NCI-H345 treated with DMSO at 0.1 percent for 48 hours (cell line): ENCODE measurements around the gene PTPRN2.
"Not testable (repeated sequence)": the region's sequence is repeated elsewhere in the genome, so short reads cannot be mapped to it uniquely, and the experiment has no call there.

ENCODE experiments used
- DNase-seq: peaks from one replicate; lab custom pipeline; 2025; ENCODE audit not compliant: unreplicated experiment; lab: John Stamatoyannopoulos, UW

The PTPRN2 gene

DNA sequence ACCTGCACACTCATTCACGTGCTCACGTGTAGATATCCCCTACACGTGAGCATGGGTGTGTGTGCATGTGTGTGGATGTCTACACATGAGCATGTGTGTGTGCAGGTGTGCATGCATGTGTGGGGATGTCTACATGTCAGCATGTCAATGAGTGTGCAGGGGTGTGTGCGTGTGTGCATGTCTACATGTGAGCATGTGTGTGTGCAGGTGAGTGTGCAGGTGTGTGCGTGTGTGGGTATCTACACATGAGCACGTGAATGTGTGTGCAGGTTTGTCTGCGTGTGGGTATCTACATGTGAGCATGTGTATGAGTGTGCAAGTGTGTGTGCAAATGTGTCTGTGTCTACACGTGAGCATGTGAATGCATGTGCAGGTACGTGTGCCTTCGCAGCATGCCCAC lies 274.8 kb downstream of the PTPRN2 start:
- DNase-seq = no peak

DNA sequence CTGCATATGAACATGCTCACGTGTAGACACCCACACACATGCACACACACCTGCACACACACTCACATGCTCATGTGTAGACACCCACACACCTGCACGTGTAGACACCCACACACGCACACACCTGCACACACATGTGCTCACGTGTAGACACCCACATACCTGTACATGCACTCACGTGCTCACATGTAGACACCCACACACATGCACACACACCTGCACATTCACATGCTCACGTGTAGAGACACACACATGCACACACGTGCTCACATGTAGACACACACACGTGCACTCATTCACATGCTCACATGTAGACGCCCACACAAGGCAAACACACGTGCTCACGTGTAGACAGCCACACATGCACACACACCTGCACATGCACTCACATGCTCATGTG lies 275.8 kb downstream of the PTPRN2 start:
- DNase-seq = no peak

GRCh38 chr7:158310924-158311666 lies 276.5 kb downstream of the PTPRN2 start:
- DNase-seq = no peak

GRCh38 chr7:158309868-158310763 lies 277.5 kb downstream of the PTPRN2 start:
- no peak for DNase-seq

- no peak for DNase-seq
Measured at GRCh38 chr7:158308001-158308400, 279.6 kb downstream of the PTPRN2 start.

GRCh38 chr7:158304072-158304471 lies 283.6 kb downstream of the PTPRN2 start:
- DNase-seq = not testable (repeated sequence)

DNA sequence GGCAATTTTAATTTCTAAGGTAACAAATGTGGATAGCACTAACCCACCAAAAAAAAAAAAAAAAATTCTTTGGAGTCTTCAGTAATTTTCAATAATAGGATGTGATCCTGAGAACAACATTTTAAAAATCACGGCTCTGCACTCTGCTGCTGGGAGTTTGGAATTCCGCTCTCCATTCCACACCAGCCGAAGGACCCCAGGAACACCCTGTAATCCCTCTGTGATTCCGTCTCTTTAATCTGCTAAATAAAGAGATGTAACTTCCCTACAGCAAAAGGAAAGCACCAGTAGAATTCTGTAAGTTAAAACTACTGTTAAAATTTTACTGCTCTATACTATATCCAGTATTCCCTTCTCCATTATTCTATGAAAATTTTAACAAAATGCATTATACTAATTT lies 284.5 kb downstream of the PTPRN2 start:
- DNase-seq = no peak

DNA sequence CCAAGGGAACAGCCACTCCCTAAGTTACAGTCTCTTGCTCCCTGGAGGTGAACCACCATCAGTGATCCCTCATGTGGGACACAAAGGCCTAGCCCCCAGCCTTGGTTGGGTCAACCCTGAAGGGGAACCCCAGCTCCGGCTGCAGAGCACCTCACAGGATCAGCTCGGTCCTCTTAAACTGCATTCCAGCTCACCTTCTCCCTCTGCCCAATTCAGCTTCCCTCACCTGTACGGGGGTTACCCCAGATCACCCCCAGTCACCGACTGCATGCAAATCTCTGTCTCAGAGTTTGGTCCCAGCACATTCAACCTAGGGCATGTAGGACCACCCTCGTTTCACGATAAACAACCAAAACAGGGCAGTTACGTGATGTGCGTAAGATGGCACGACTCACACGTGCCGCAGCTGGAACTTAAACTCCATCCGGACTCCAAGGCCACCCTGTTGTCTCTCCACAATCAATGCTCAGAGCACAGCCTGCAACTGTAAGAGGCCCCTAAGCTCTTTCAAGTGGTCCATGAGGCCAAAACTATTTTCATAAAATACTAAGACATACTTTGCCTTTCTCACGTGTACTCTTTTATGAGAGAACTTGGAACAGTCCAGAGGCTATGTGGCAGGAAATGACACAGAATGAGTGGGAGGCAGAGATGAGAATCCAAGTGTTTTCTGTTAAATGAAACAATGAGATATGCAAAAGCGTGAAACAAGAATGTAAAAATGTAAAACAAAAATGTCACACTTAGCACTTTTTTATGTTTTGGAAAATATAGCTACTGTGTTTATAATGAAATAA lies 285.2 kb downstream of the PTPRN2 start:
- no peak for DNase-seq

GRCh38 chr7:158301207-158301606 lies 286.4 kb downstream of the PTPRN2 start:
- no peak for DNase-seq

GRCh38 chr7:158300427-158300826 lies 287.2 kb downstream of the PTPRN2 start:
- DNase-seq = no peak

GRCh38 chr7:158299607-158300006 lies 288.0 kb downstream of the PTPRN2 start:
- no peak for DNase-seq

DNA sequence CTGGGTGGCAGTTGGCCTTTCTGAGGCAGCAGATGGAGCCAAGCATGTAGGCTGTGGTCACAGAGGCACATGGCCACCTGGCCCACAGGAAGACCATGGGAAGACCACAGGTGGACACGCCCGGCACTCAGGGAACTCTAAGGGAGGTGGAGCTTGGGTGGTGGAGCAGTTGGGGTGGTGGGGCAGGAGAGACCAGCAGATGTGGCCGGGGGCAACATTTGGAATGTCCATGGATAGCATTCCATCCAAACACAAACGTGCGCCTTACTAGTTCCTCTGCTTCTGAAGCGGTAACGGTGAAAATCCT lies 290.9 kb downstream of the PTPRN2 start:
- no peak for DNase-seq

DNA sequence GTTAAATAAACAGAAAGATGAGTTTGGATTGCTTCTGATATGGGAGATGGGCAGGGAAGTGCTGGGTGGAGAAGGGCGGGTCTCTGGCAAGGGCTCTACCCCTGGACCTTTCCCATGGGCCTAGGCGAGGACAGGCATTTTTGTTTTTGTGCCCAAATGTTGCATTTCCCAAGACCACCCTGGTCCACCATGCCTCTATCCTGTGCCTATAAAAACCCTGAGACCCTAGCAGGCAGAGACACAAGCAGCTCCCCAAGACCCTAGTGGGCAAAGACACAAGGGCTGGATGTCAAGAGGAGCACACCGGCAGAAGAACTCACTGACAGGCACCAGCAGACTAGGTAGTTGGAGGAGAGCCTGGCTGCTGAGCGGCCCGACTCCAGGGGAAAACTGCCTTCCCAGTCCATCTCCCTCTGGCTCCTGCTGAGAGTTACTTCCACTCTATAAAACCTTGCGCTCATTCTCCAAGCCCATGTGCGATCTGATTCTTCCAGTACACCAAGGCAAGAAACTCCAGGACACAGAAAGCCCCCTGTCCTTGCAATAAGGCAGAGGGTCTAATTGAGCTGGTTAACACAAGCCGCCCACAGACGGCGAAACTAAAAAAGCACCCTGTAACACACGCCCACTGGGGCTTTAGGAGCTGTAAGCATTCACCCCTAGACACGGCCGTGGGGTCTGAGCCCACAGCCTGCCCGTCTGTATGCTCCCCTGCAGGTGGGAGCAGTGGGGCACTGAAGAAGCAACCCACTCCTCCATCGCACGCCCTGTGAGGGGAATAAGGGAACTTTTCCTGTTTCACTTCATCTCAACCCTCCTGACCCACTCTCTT lies 291.4 kb downstream of the PTPRN2 start:
- no peak for DNase-seq

GRCh38 chr7:158294468-158295215 lies 293.0 kb downstream of the PTPRN2 start:
- DNase-seq = not testable (repeated sequence)

DNA sequence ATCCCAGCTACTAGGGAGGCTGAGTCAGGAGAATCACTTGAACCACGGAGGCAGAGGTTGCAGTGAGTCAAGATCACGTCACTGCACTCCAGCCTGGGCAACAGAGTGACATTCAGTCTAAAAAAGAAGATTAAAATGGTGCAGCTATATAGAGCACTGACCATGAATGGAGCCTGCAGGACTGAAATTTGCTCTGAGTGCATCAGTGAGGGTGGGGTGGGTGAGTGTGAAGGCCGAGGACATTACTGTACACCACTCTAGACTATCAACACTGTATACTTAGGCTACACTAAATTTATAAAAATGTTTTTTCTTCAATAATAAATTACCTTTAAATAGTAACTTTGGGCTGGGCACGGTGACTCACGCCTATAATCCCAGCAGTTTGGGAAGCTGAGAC lies 294.7 kb downstream of the PTPRN2 start:
- no peak for DNase-seq

DNA sequence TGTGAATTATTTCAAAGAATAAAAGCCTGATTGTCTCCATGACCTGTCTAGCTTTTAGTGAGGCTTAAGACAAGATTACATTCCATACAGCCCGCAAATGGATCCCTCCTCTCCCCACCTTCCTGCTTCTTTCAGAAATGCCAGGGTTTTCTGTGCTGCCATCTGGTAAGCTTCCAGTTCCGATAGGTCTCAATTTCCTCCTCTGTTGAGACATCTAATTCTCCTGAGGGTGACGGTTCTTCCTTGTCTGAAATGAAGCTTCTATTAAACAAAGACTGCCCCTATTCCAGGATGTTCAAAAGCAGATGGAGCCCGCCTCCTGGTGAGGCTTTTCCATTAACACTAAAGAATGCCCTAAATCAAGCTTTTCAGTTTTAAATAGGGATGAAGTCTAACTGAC lies 295.6 kb downstream of the PTPRN2 start:
- no peak for DNase-seq

- no peak for DNase-seq
Measured at GRCh38 chr7:158289761-158290523, 297.7 kb downstream of the PTPRN2 start.

DNA sequence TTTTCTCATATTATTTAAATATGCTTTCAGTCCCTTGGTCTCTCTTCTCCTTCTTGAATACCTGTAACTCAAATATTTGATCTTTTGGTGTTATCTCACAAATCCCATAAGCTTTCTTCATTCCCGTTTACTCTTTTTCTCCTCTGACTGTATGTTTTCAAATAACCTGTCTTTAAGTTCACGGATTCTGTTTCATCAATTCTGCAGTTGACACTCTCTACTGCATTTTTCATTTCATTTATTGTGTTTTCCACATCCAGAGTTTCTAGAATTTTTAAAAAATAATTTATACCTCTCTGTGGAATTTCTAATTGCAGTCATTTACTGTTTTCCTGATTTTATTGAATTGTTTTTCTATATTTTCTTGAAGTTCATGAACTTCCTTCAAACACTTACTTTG lies 298.4 kb downstream of the PTPRN2 start:
- DNase-seq = no peak

DNA sequence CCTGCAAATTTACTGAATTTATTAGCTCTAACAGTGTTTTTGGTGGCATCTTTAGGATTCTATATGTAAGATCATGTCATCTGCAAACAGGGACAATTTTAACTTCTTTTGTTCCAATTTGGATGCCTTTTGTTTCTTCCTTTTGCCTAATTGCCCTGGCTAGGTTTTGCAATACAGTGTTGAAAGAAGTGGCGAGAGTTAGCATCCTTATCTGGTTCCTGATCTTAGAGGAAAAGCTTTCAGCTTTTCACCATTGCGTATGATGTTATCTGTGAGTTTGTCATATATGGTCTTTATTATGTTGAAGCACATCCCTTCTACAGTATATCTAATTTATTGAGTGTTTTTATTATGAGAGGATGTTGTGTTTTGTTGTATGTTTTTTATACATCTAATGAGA lies 301.4 kb downstream of the PTPRN2 start:
- DNase-seq = no peak
